C4-2B (cell line): ENCODE measurements around the gene PILRA.
"Not testable (repeated sequence)": the region's sequence is repeated elsewhere in the genome, so short reads cannot be mapped to it uniquely, and the experiment has no call there.

Experiments used
- H3K27ac ChIP-seq: fragments of 450-650 bp; 2 replicates; pipeline ENCODE4 v1.5.1; 2017
- CTCF ChIP-seq: fragments of 450-650 bp; conservative IDR thresholded peaks from 2 replicates; pipeline ENCODE4 v1.5.1; 2017; ENCODE audit warnings: mild to moderate bottlenecking
- ZFX ChIP-seq: fragments of 450-650 bp; IDR thresholded peaks from 2 replicates; pipeline ENCODE4 v1.6.1; 2017

The PILRA gene

GRCh38 chr7:100441641-100442535, 68.6 kb downstream of the PILRA start:
- no peak overlapping the region for H3K27ac ChIP-seq
- TF ChIP-seq ZFX (no peak), CTCF (no peak)

- no peak overlapping the region for H3K27ac ChIP-seq
- TF ChIP-seq ZFX (no peak), CTCF (no peak)
Observed at GRCh38 chr7:100443096-100443840, 70.0 kb downstream of the PILRA start.

GRCh38 chr7:100444311-100445278, 71.3 kb downstream of the PILRA start:
- H3K27ac ChIP-seq: no peak overlapping the region
- no peak for TF ChIP-seq CTCF
- no peak for TF ChIP-seq ZFX

GRCh38 chr7:100446040-100446439, 72.8 kb downstream of the PILRA start:
- TF ChIP-seq CTCF (no peak), ZFX (no peak)
- no peak overlapping the region for H3K27ac ChIP-seq

DNA sequence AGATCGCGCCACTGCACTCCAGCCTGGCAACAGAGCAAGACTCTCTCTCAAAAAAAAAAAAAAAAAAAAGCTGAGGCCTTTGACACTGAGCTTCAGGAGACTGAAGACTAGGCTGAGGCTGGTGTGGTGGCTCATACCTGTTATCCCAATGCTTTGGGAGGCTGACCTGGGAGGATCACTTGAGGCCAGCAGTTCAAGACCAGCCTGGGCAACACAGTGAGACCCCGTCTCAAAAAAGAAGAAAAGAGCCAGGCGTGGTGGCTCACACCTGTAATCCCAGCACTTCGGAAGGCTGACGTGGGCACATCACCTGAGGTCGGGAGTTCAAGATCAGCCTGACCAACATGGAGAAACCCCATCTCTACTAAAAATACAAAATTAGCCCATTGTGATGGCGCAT, 74.1 kb downstream of the PILRA start:
- H3K27ac ChIP-seq: not testable (repeated sequence)

- TF ChIP-seq ZFX (no peak), CTCF (no peak)
- no peak overlapping the region for H3K27ac ChIP-seq
Observed at GRCh38 chr7:100449190-100449795, 76.0 kb downstream of the PILRA start.
